Glomerular endothelial cell (primary cell): ENCODE results near the gene NUB1. TPM values are rescaled to one million over a fixed set of nuclear protein-coding genes. Genes with fewer than 3 reads are reported as not detected.

Experiments used
- DNase-seq: peaks from one replicate; pipeline ENCODE4 v3.0.0-alpha.2; 2011; ENCODE audit warnings: low read depth, low spot score; ENCODE audit errors: extremely low read depth
- total RNA-seq: library from RNA; depleted of rRNA; stranded (reverse); fragments of >200 nt; gene quantifications from 2 replicates; pipeline ENCODE4 v1.2.3, GENCODE V29; 2015

Gene NUB1
- total RNA-seq, 1 donor from 2014 or later, result 42.1 TPM

GRCh38 chr7:151313857-151314256 is 27.8 kb upstream of the NUB1 start:
- no peak for DNase-seq

DNA sequence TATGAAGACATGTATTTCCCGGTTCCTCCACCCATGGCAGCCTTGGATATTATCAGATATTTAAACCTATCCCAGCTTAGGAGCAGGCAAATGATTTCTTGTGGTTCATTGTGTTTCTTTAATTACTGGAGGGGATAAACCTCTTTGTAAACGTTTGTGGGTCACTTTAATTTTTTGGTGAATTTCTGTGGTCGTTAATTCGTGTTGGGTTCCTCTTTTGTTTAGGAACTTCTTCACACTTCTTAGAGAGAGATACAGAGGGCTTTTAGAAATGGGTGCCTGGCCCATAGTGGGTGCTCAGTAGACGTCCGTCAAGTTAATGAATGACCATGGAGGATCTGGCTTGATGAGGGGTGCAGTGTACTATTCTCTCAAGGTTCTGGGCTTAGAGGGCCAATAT is 27.2 kb upstream of the NUB1 start:
- no peak for DNase-seq

DNA sequence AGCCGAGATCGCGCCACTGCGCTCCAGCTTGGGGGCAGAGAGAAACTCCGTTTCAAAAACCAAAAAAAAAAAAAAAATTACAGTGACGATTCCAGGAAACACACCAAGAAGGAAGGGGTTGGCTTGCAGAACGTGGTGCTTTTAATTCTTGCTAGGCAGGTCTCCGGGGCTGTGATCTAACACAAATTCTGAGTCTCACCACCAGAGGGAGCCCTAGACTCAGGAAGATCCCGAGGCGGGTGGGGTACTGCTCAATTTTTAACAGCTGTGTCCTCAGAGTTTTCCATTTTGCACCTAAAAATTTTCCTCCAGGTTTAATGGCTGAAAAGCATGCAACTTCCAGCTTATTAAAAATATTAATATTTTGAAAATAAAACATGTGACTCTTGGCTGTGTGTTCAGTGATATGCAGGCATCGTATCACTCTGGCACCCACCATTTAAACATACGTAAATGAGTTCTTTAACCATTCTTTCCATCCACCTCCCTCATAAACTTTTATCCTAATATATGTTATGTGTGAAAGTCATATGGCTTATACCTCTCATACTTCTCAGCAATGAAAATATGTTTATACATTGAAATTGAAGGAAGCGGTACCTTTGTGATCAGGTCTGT is 26.5 kb upstream of the NUB1 start:
- peak; percentile 31 for DNase-seq

GRCh38 chr7:151316896-151317295 is 24.7 kb upstream of the NUB1 start:
- DNase-seq, result no peak

- DNase-seq, result no peak
These were observed 23.7 kb upstream of the NUB1 start for GRCh38 chr7:151317936-151318335.

GRCh38 chr7:151319189-151319588 is 22.4 kb upstream of the NUB1 start:
- no peak for DNase-seq

DNA sequence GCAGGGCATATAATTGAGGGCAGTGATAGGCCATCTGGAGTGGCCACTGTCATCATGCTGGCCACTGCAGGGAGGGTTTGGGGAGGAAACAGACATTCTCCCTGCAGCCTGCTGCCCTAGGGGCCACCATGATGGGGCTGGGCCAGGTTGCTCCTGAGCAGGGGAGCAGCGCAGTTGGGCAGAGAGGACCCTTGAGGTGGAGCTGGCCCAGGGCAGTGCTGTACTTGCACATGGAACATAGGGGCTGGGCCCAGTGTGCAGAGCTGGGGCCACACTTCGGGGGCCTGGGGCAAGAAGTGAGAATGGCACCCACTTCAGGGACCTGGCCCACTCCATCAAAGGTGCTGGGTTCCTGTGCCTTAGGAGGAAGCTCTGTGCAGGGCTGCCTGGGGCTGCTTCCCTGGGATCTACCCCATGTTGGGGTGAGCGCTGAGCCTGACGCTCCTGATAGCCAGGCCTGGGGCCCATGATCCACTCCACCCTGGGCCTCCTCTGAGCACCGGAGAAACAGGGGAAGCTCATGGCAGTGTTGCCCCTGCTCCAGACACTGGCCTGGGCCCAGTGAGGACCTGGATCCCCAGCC is 21.3 kb upstream of the NUB1 start:
- no peak for DNase-seq

DNA sequence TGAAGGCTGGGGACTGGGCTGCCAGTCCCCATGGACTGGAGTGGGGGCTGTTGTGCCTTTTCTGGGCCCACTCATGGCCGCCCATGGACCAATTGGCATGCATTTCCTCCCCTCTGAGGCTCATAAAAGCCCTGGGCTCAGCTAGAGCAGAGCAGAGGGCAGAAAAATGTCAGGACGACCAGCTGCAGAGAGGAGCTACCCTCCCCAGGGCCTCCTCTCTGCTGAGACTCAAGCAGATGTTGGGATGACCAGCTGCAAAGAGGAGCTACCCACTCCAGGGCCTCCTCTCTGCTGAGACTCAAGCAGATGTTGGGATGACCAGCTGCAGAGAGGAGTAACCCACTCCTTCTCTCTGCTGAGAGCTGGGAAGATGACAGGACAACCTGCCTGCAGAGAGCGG is 20.3 kb upstream of the NUB1 start:
- no peak for DNase-seq

- DNase-seq, result no peak
These were observed 18.7 kb upstream of the NUB1 start for GRCh38 chr7:151322906-151323305.

- no peak for DNase-seq
These were observed 14.6 kb upstream of the NUB1 start for GRCh38 chr7:151327022-151327421.

DNA sequence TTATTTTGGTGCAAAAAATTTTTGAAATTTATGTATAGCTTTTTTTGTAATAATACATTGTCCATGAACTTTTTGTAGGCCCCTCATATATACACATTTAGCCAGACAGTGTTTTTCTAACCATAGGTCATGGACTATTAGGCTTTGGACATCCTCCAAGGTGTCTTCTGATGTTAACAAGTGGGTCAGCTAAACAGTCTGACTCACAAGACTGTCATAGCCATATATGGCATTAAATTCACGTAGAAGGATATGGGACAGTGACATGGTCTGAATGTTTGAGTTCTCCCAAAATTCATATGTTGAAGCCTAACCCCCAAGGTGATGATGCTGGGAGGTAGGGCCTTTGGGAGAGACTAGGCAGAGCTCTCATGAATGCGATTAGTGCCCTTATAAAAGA is 14.0 kb upstream of the NUB1 start:
- no peak for DNase-seq

- no peak for DNase-seq
These were observed 11.4 kb upstream of the NUB1 start for GRCh38 chr7:151330181-151330580.

GRCh38 chr7:151330661-151331060 is 11.0 kb upstream of the NUB1 start:
- no peak for DNase-seq

GRCh38 chr7:151334628-151335027 is 7.0 kb upstream of the NUB1 start:
- no peak for DNase-seq

- DNase-seq, result no peak
These were observed 5.4 kb upstream of the NUB1 start for GRCh38 chr7:151336027-151336708.

- DNase-seq, result no peak
These were observed 4.3 kb upstream of the NUB1 start for GRCh38 chr7:151337346-151337745.

DNA sequence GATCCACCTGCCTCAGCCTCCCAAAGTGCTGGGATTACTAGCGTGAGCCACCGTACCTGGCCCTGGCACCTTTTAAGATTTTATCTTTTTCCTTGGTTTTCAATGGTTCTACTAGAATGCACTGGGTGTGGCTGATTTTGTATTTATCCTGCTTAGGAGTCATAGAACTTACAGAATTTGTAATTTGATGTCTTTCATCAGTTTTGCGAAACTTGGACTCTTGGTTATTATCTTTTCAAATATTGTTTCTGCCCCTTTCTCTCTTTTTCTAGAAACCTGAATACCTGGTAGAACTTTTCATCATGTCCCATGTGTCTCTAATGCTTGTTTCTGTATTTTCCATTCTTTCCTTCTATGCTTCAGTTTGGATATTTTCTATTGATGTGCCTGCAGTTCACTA is 2.8 kb upstream of the NUB1 start:
- no peak for DNase-seq

DNA sequence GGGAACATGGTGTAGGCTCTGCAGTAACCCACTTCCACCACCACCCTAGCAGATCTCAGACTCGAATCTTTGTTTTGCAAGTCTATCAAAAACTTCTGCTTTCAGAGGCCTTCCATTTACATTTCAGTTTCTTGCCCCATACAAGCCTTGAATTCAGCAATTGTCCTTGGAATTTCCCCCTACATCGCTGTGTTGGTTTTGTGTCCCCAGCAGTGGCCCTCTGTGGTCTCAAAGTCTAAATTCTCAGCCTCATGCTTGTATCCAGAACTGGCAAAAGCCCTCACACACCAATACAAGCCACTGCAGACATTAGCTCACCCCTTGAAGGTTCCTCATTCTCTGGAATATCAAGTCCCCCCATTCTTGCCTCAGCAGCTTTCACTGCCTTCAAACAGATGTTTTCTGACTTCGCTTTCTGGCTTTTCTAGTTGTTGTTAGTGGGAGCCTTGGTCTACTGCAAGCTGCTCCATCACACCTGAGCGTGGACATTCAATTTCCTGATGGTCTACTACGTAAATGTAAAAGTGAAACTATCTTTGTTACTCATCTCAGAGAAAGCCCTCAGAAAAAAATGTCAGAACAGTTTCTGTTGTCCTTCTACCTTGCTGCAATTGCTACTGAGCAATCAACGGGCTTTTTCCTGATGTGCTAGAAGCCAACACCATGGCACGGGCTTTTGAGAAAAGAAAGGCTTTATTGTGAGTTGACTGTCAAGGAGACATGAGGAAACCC is 1.8 kb upstream of the NUB1 start:
- no peak for DNase-seq

DNA sequence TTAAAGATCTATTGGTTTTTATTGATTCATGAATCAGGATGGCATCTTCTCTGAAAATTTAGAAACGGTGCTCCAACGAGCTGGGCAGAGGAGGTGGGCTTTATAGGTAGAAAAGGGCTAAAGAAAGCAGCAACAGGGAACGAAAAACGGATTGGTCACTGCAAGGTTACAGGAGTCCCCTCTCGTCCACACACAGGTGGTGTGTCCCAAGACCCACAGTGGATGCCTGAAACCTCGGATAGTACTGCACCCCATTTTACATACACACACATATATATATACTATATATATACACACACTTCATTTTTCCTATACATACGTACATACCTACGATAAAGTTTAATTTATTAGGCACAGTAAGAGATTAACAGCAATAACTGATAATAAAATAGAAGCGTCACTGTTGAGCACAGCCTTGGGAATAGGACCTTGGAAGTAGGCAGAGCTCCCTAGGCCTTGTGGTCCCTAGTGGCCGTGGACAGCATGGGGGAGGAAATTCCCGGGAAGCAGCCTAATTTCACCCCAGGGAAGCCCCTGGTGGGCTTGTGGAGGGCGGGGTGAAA is 737 bp upstream of the NUB1 start:
- no peak for DNase-seq

GRCh38 chr7:151342102-151342646 is 562 bp downstream of the NUB1 start:
- no peak for DNase-seq

GRCh38 chr7:151342811-151343210 is 1.2 kb downstream of the NUB1 start:
- no peak for DNase-seq
